HepG2 (cell line): ENCODE measurements around the gene ADGRG6. TPM values are rescaled to one million over a fixed set of nuclear protein-coding genes. Genes with fewer than 3 reads are reported as not detected.

Experiments
- AFF4 ChIP-seq: sonication (generic); formaldehyde crosslinking; IDR thresholded peaks from 2 replicates; pipeline ENCODE4 v1.4.0; 2020; ENCODE audit warnings: missing genetic modification reagents
- ARID4A ChIP-seq: sonication (generic); formaldehyde crosslinking; IDR thresholded peaks from 2 replicates; pipeline ENCODE4 v1.5.0; 2020; ENCODE audit warnings: mild to moderate bottlenecking, missing genetic modification reagents, borderline replicate concordance
- ELF1 ChIP-seq: sonication (generic); formaldehyde crosslinking; IDR thresholded peaks from 2 replicates; pipeline ENCODE4 v1.4.0; 2020; ENCODE audit warnings: missing genetic modification reagents
- GATAD1 ChIP-seq: IDR thresholded peaks from 2 replicates; pipeline ENCODE4 v1.6.1; 2016; ENCODE audit warnings: missing genetic modification reagents, missing compliant biosample characterization
- GMEB2 ChIP-seq: IDR thresholded peaks from 2 replicates; pipeline ENCODE4 v1.6.1; 2016; ENCODE audit warnings: missing biosample characterization, missing genetic modification reagents, low read depth
- HMG20B ChIP-seq: conservative IDR thresholded peaks from 2 replicates; pipeline ENCODE4 v1.6.1; 2016; ENCODE audit warnings: missing genetic modification reagents, missing compliant biosample characterization
- KDM1A ChIP-seq: IDR thresholded peaks from 2 replicates; pipeline ENCODE4 v1.6.1; 2016; ENCODE audit warnings: missing compliant biosample characterization
- KDM5A ChIP-seq: fragments of 200-600 bp; sonication (generic); IDR thresholded peaks from 2 replicates; pipeline ENCODE4 v1.7.0; 2018; ENCODE audit warnings: antibody characterized with exemption, mild to moderate bottlenecking, low read length, borderline replicate concordance
- KDM5B ChIP-seq: sonication (generic); formaldehyde crosslinking; IDR thresholded peaks from 2 replicates; pipeline ENCODE4 v1.4.0; 2020; ENCODE audit warnings: missing genetic modification reagents, mild to moderate bottlenecking, borderline replicate concordance
- MTERF4 ChIP-seq: sonication (generic); formaldehyde crosslinking; IDR thresholded peaks from 2 replicates; pipeline ENCODE4 v1.8.0; 2023; ENCODE audit warnings: mild to moderate bottlenecking, missing genetic modification reagents
- NPAS2 ChIP-seq: sonication (generic); formaldehyde crosslinking; IDR thresholded peaks from 2 replicates; pipeline ENCODE4 v1.8.0; 2022; ENCODE audit warnings: mild to moderate bottlenecking, missing genetic modification reagents, borderline replicate concordance
- SIN3B ChIP-seq: fragments of 150-350 bp; IDR thresholded peaks from 2 replicates; pipeline ENCODE4 v1.6.1; 2014; ENCODE audit warnings: low read length
- SIX1 ChIP-seq: sonication (generic); formaldehyde crosslinking; IDR thresholded peaks from 2 replicates; pipeline ENCODE4 v1.4.0; 2020; ENCODE audit warnings: missing genetic modification reagents, borderline replicate concordance
- ZBTB14 ChIP-seq: sonication (generic); formaldehyde crosslinking; IDR thresholded peaks from 2 replicates; pipeline ENCODE4 v1.4.0; 2020; ENCODE audit warnings: missing genetic modification reagents
- ZFP36L2 ChIP-seq: sonication (generic); formaldehyde crosslinking; IDR thresholded peaks from 2 replicates; pipeline ENCODE4 v1.4.0; 2020; ENCODE audit warnings: missing genetic modification reagents
- ZNF333 ChIP-seq: sonication (generic); formaldehyde crosslinking; IDR thresholded peaks from 2 replicates; pipeline ENCODE4 v1.4.0; 2020; ENCODE audit warnings: mild to moderate bottlenecking, missing genetic modification reagents, borderline replicate concordance
- ZNF33B ChIP-seq: sonication (generic); formaldehyde crosslinking; IDR thresholded peaks from 2 replicates; pipeline ENCODE4 v1.5.1; 2020; ENCODE audit warnings: mild to moderate bottlenecking, missing genetic modification reagents
- ZNF549 ChIP-seq: sonication (generic); formaldehyde crosslinking; IDR thresholded peaks from 2 replicates; pipeline ENCODE4 v1.5.0; 2020; ENCODE audit warnings: missing genetic modification reagents
- ZNF562 ChIP-seq: sonication (generic); formaldehyde crosslinking; IDR thresholded peaks from 2 replicates; pipeline ENCODE4 v1.8.0; 2022; ENCODE audit warnings: missing genetic modification reagents, borderline replicate concordance
- polyA plus RNA-seq, 8 experiments: library from polyadenylated mRNA; depleted of rRNA in 3 of 8; stranded (reverse) in 7 of 8; unstranded in 1 of 8; fragments of >200 nt; fragmentation: Illumina TruSeq in 4 of 8; extraction: Trizol in 4 of 8; gene quantifications; 2 replicates each; pipeline versions ENCODE4 v1.2.1 to v1.2.3, GENCODE V29; 2011 to 2016; ENCODE audit warnings: low read depth in 4 of 8, missing spikeins in 1 of 8, mixed read lengths in 1 of 8; ENCODE audit not compliant: insufficient read depth in 1 of 8
- total RNA-seq, 5 experiments: library from RNA; depleted of rRNA; stranded (reverse); fragments of >200 nt; fragmentation: Illumina TruSeq; extraction: Trizol; gene quantifications; 2 replicates each; pipeline ENCODE4 v1.2.3, GENCODE V29; 2016; ENCODE audit warnings: low read depth in 1 of 5

ADGRG6 gene
- total and polyA plus RNA-seq, 2 of the 13 experiments (the other 11 are each of a cell fraction or from before 2014, with no cell fraction given), result 129 to 249 TPM

GRCh38 chr6:142349215-142349823, 47.5 kb downstream of the ADGRG6 start (continued):
- TF ChIP-seq MTERF4 (CRISPR knock-in tag) (no peak), GATAD1 (CRISPR knock-in tag) (no peak), ELF1 (CRISPR knock-in tag) (no peak), AFF4 (CRISPR knock-in tag) (no peak), KDM5A (no peak), GMEB2 (no peak), ZFP36L2 (CRISPR knock-in tag) (no peak), ZNF33B (CRISPR knock-in tag) (no peak), SIX1 (CRISPR knock-in tag) (0 out of 2 replicates have a peak, but pooled peaks have one; percentile 40), HMG20B (CRISPR knock-in tag) (no peak), NPAS2 (CRISPR knock-in tag) (no peak), ZBTB14 (CRISPR knock-in tag) (no peak), ARID4A (CRISPR knock-in tag) (peak; percentile 54; the same call in 1 of the 2 replicates), ZNF549 (CRISPR knock-in tag) (no peak), KDM1A (peak; percentile 80; the same call in 1 of the 2 replicates), ZNF562 (no peak), ZNF333 (CRISPR knock-in tag) (no peak), SIN3B (no peak), KDM5B (no peak)
